Adipocyte (in vitro differentiated cells): ENCODE data around the gene MME.
A peak's percentile ranks its signal among the peaks of the same experiment; 100 is the strongest.
"Not testable (repeated sequence)": the region's sequence is repeated elsewhere in the genome, so short reads cannot be mapped to it uniquely, and the experiment has no call there.

ENCODE experiments used
- DNase-seq: peaks from one replicate; pipeline ENCODE4 v3.0.0-alpha.2; 2015; ENCODE audit warnings: low read depth
- H3K27me3 ChIP-seq: replicated peaks from 2 replicates; pipeline ENCODE4 v1.7.0; 2013; ENCODE audit warnings: mild to moderate bottlenecking, low read length, moderate library complexity; ENCODE audit not compliant: control insufficient read depth, insufficient read depth
- H3K36me3 ChIP-seq: 2 replicates; pipeline ENCODE4 v1.7.0; 2013; ENCODE audit warnings: low read length, mild to moderate bottlenecking, moderate library complexity; ENCODE audit not compliant: control insufficient read depth, insufficient read depth, severe bottlenecking
- H3K4me1 ChIP-seq: 2 replicates; pipeline ENCODE4 v1.7.0; 2013; ENCODE audit warnings: mild to moderate bottlenecking, low read length, moderate library complexity; ENCODE audit not compliant: control insufficient read depth, insufficient read depth
- H3K4me3 ChIP-seq: 2 replicates; pipeline ENCODE4 v1.7.0; 2013; ENCODE audit warnings: mild to moderate bottlenecking, low read length, moderate library complexity
- H3K9ac ChIP-seq: 2 replicates; pipeline ENCODE4 v1.7.0; 2013; ENCODE audit warnings: mild to moderate bottlenecking, low read length, moderate library complexity
- H3K9me3 ChIP-seq: 2 replicates; pipeline ENCODE4 v1.7.0; 2013; ENCODE audit warnings: mild to moderate bottlenecking, low read length, moderate library complexity; ENCODE audit not compliant: control insufficient read depth

Gene MME

DNA sequence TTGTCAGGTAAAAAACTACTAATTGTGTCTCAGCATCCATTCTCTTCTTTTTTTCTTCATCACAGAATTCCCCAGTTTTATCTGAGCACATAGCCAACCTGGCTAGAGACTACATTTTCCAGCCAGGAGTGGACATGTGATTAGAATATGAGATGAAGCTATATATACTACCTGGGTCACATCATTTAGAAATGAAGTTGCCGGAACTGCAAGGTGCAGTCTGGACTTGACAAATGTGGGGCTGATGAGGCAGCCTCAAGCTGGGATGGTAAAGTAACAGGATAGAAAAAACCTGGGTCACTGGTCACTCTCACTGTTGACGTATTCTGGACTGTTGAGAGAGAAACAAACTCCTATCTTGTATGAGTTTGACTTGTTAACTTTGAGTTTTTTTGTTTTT, 113.7 kb downstream of the MME start:
- no peaks in the 10 kb centered on the region for H3K36me3 ChIP-seq
- peaks cover 44% of the 10 kb centered on the region for H3K4me1 ChIP-seq
- H3K4me3 ChIP-seq: no peak overlapping the region
- DNase-seq: no peak
- H3K27me3 ChIP-seq: no peaks in the 10 kb centered on the region
- no peak overlapping the region for H3K9ac ChIP-seq
- no peaks in the 10 kb centered on the region for H3K9me3 ChIP-seq

GRCh38 chr3:155194973-155195957, 115.1 kb downstream of the MME start:
- H3K27me3 ChIP-seq: no peaks in the 10 kb centered on the region
- H3K4me1 ChIP-seq: peaks cover 41% of the 10 kb centered on the region
- no peak overlapping the region for H3K4me3 ChIP-seq
- H3K9me3 ChIP-seq: no peaks in the 10 kb centered on the region
- no peak for DNase-seq
- H3K9ac ChIP-seq: no peak overlapping the region
- H3K36me3 ChIP-seq: no peaks in the 10 kb centered on the region

GRCh38 chr3:155196131-155197021, 116.3 kb downstream of the MME start:
- DNase-seq: no peak
- Histone ChIP-seq H3K4me1 (peaks cover 38% of the 10 kb centered on the region), H3K4me3 (no peak overlapping the region)

DNA sequence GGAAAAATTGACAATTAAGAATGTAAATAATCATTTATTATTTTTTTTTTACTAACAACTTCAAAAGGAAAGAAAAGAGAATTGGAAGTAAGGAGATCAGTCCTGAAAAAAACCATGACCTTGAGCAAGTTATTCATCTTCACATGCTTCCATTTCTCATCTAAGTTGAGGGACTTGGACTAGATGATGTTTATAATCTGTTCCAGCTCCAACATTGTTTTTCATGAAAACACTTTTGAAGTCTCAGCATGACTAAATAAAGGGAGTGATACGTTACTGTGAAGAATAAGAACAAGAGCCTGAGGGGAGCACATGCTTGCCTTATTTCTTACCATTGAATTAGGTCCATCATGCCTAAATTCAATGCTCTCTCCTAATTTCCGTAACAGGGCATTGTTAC, 117.7 kb downstream of the MME start:
- Histone ChIP-seq H3K27me3 (no peaks in the 10 kb centered on the region), H3K36me3 (no peaks in the 10 kb centered on the region), H3K4me3 (no peak overlapping the region), H3K4me1 (peaks cover 33% of the 10 kb centered on the region), H3K9me3 (no peaks in the 10 kb centered on the region), H3K9ac (no peak overlapping the region)
- no peak for DNase-seq

More at GRCh38 chr3:155196131-155197021, 116.3 kb downstream of the MME start:
- no peaks in the 10 kb centered on the region for H3K9me3 ChIP-seq
- no peaks in the 10 kb centered on the region for H3K27me3 ChIP-seq
- H3K36me3 ChIP-seq: no peaks in the 10 kb centered on the region
- H3K9ac ChIP-seq: peak overlapping the region; percentile 50

- H3K36me3 ChIP-seq: no peaks in the 10 kb centered on the region
- H3K27me3 ChIP-seq: no peaks in the 10 kb centered on the region
- H3K4me3 ChIP-seq: no peak overlapping the region
- H3K9ac ChIP-seq: no peak overlapping the region
- peak; percentile 83 for DNase-seq
- H3K4me1 ChIP-seq: peaks cover 3% of the 10 kb centered on the region
- H3K9me3 ChIP-seq: no peaks in the 10 kb centered on the region
These were observed 122.5 kb downstream of the MME start for GRCh38 chr3:155202626-155203025.

- Histone ChIP-seq H3K9ac (no peak overlapping the region), H3K27me3 (no peaks in the 10 kb centered on the region), H3K4me3 (no peak overlapping the region), H3K36me3 (no peaks in the 10 kb centered on the region), H3K9me3 (no peaks in the 10 kb centered on the region), H3K4me1 (no peaks in the 10 kb centered on the region)
- no peak for DNase-seq
These were observed 124.7 kb downstream of the MME start for GRCh38 chr3:155204851-155205250.

- no peak for DNase-seq
- Histone ChIP-seq H3K27me3 (no peaks in the 10 kb centered on the region), H3K9me3 (no peaks in the 10 kb centered on the region), H3K4me3 (no peak overlapping the region), H3K9ac (no peak overlapping the region), H3K36me3 (no peaks in the 10 kb centered on the region), H3K4me1 (peaks cover 8% of the 10 kb centered on the region)
These were observed 128.2 kb downstream of the MME start for GRCh38 chr3:155208183-155208800.

GRCh38 chr3:155210736-155211135, 130.6 kb downstream of the MME start:
- H3K4me3 ChIP-seq: no peak overlapping the region
- no peaks in the 10 kb centered on the region for H3K27me3 ChIP-seq
- no peaks in the 10 kb centered on the region for H3K9me3 ChIP-seq
- no peaks in the 10 kb centered on the region for H3K36me3 ChIP-seq
- peaks cover 8% of the 10 kb centered on the region for H3K4me1 ChIP-seq
- H3K9ac ChIP-seq: no peak overlapping the region
- no peak for DNase-seq

DNA sequence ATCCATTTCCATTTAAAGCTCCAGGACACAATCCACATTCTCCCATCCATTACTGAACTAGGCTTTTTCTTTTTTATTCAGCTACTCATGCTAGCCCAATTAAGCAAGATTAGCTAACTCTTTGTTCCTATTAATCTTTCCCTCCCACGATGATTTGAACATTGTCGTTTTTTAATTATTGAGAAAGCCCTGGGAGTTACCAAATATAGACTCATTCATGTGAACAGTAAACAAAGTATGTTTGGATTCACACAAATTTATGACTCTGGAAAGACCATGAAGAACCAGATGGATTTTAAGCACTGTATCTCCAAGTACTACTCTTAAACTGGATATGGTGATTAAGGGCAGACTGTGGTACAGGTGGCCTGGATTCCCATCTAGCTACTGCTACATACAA, 131.1 kb downstream of the MME start:
- no peak overlapping the region for H3K9ac ChIP-seq
- no peak overlapping the region for H3K4me3 ChIP-seq
- H3K9me3 ChIP-seq: no peaks in the 10 kb centered on the region
- DNase-seq: no peak
- peaks cover 8% of the 10 kb centered on the region for H3K4me1 ChIP-seq
- H3K36me3 ChIP-seq: no peaks in the 10 kb centered on the region
- no peaks in the 10 kb centered on the region for H3K27me3 ChIP-seq

- H3K27me3 ChIP-seq: no peaks in the 10 kb centered on the region
- H3K9ac ChIP-seq: no peak overlapping the region
- H3K4me1 ChIP-seq: peaks cover 8% of the 10 kb centered on the region
- no peaks in the 10 kb centered on the region for H3K9me3 ChIP-seq
- H3K36me3 ChIP-seq: no peaks in the 10 kb centered on the region
- no peak overlapping the region for H3K4me3 ChIP-seq
- DNase-seq: no peak
These were observed 131.8 kb downstream of the MME start for GRCh38 chr3:155211940-155212339.

GRCh38 chr3:155216007-155216406, 135.9 kb downstream of the MME start:
- not testable (repeated sequence) for H3K9ac ChIP-seq, H3K4me3 ChIP-seq, H3K9me3 ChIP-seq, H3K36me3 ChIP-seq, H3K27me3 ChIP-seq, DNase-seq
- H3K4me1 ChIP-seq: peaks cover 16% of the 10 kb centered on the region
